Measurements from ENCODE around the gene PTTG1IP. TPM values are rescaled to one million over a fixed set of nuclear protein-coding genes. Genes with fewer than 3 reads are reported as not detected.

The PTTG1IP gene
- total and polyA plus RNA-seq, 10 of the 15 experiments (the other 5 are each of a cell fraction or from before 2014, with no cell fraction given), result 2.4 to 56.4 (median 44.4) TPM

GRCh38 chr21:44803651-44804050, 69.8 kb downstream of the PTTG1IP start (continued):
- no peak for TF ChIP-seq USF2 (IDR thresholded peaks at IDR 0.05; ENCODE audit: borderline replicate concordance, low read depth, low read length)

GRCh38 chr21:44802396-44803153, 70.9 kb downstream of the PTTG1IP start:
- ATAC-seq (peak; percentile 28), DNase-seq (ENCODE audit: low read depth, low spot score) (no peak), FAIRE-seq (no peak)
- ChIA-PET SMC1A (ENCODE audit: uncharacterized antibody, unreplicated experiment) (interaction anchor here (1.0 to 4.8 kb wide), 4 partner anchors 13 to 130 kb away, joined by 3 to 33 read pairs (median 8); partner anchors contain the start of gene PTTG1IP), RAD21 (ENCODE audit: unreplicated experiment) (interaction anchor here (1.6 to 4.0 kb wide), 5 partner anchors 9 to 141 kb away, joined by 7 to 35 read pairs (median 9); partner anchors contain the start of gene PTTG1IP), POLR2A (interaction anchor here (1.3 to 2.8 kb wide), 3 partner anchors 12 to 72 kb away, joined by 4 to 15 read pairs (median 5); partner anchors contain the start of genes PTTG1IP and SUMO3), CTCF (interaction anchor here (0.8 to 5.0 kb wide), 10 partner anchors 9 to 335 kb away, joined by 3 to 67 read pairs (median 5); partner anchors contain the start of genes PTTG1IP, SLX9 and SUMO3)
- H3K4me3 ChIP-seq, result peak overlapping the region; percentile 72
- in situ Hi-C loops (cut with MboI) (no loop called here), intact Hi-C loops (cut with micrococcal nuclease; ENCODE audit: unreplicated experiment) (loop anchor here (5.0 to 10.0 kb wide), 3 partner anchors 70 to 332 kb away; partner anchors contain the start of gene PTTG1IP)
- 27% methylated on average over 31 of the region's 32 CpGs for WGBS (ENCODE audit: insufficient coverage, insufficient replicate concordance, low lambda C conversion rate, missing lambda C conversion rate)
- BruUV-seq (replicated peaks), result no TSS peak
- no peaks in the 10 kb centered on the region for H3K9me3 ChIP-seq (replicated peaks; ENCODE audit: control insufficient read depth, insufficient read depth, low read length)
- TF ChIP-seq NKRF (conservative IDR thresholded peaks at IDR 0.05), result no peak
- no peak for TF ChIP-seq HDGF (IDR thresholded peaks at IDR 0.05)
- TF ChIP-seq STAT1 (conservative IDR thresholded peaks at IDR 0.05), result no peak
- TF ChIP-seq NRF1 (conservative IDR thresholded peaks at IDR 0.05; ENCODE audit: low read depth, low read length), result no peak
- TF ChIP-seq POLR2AphosphoS5 (IDR thresholded peaks at IDR 0.05; ENCODE audit: low read length), result peak; percentile 57; the same call in 1 of the 2 replicates
- TF ChIP-seq SPI1 (IDR thresholded peaks at IDR 0.05; ENCODE audit: borderline replicate concordance, insufficient read depth, low read depth, low read length), result no peak
- H4K20me1 ChIP-seq (ENCODE audit: control insufficient read depth, insufficient read depth), result no peaks in the 10 kb centered on the region
- peaks cover 4 to 9% of the 10 kb centered on the region in 2 experiments for H3K36me3 ChIP-seq (ENCODE audit: control insufficient read depth in 2 of 2, insufficient read depth in 2 of 2, low read length in 1 of 2)
- peaks cover 12% of the 10 kb centered on the region for H3K4me1 ChIP-seq (ENCODE audit: control insufficient read depth, insufficient read depth, low read length)
- peak overlapping the region; percentile 85 for H3K4me2 ChIP-seq (ENCODE audit: control insufficient read depth, insufficient read depth)
- peak overlapping the region; percentile 71 for H3K27ac ChIP-seq (ENCODE audit: control insufficient read depth, insufficient read depth)
- H3K27me3 ChIP-seq (replicated peaks in 1 of 2; ENCODE audit: control insufficient read depth in 2 of 2, insufficient read depth in 2 of 2, low read length in 1 of 2), result no peaks in the 10 kb centered on the region
- no peak overlapping the region; the same call in 1 of the 2 replicates for H2AFZ ChIP-seq (ENCODE audit: control insufficient read depth, low read depth, low read length)
- peak overlapping the region; percentile 89 for H3K9ac ChIP-seq (ENCODE audit: control insufficient read depth, insufficient read depth, low read length)
- H3K79me2 ChIP-seq (ENCODE audit: control insufficient read depth, insufficient read depth, low read length), result peaks cover 49% of the 10 kb centered on the region
